HFF-Myc (cell line): ENCODE results near the gene SORT1.
"Not testable (repeated sequence)": the region's sequence is repeated elsewhere in the genome, so short reads cannot be mapped to it uniquely, and the experiment has no call there.

Source experiments
- DNase-seq: peaks from one replicate; pipeline ENCODE4 v3.0.0-alpha.2; 2011; ENCODE audit warnings: low read depth; ENCODE audit errors: extremely low read depth
- H3K4me3 ChIP-seq: replicated peaks from 2 replicates; pipeline ENCODE4 v1.5.1; 2011; ENCODE audit warnings: low read depth, mild to moderate bottlenecking, control low read depth, low read length
- CTCF ChIP-seq: IDR thresholded peaks from 2 replicates; pipeline ENCODE4 v1.5.1; 2012; ENCODE audit warnings: mild to moderate bottlenecking, low read depth, low read length, control low read depth; ENCODE audit errors: missing control alignments

SORT1 gene

GRCh38 chr1:109294481-109294880 lies 103.2 kb downstream of the SORT1 start:
- no peak for DNase-seq

DNA sequence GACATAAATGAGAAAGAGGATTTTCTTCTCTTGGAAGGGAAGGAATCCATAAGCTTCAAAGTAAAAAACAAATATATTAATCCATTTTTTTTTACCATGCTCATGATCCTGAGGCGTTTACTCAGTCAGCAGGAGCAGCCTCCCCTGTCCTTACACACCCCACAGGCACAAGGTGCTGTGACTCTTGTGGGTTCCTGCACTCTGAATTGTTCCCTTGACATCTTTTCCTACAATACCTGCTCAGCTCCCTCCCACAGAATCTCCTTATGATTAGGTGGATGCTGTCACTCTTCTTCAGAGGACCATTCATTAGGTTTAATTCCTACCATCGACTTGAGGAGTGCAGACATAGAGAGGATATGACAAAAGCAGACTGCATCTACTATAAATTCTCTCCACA lies 104.7 kb downstream of the SORT1 start:
- DNase-seq: no peak
- H3K4me3 ChIP-seq: no peak overlapping the region
- no peak for TF ChIP-seq CTCF

More at GRCh38 chr1:109294481-109294880, 103.2 kb downstream of the SORT1 start:
- H3K4me3 ChIP-seq: no peak overlapping the region
- no peak for TF ChIP-seq CTCF

DNA sequence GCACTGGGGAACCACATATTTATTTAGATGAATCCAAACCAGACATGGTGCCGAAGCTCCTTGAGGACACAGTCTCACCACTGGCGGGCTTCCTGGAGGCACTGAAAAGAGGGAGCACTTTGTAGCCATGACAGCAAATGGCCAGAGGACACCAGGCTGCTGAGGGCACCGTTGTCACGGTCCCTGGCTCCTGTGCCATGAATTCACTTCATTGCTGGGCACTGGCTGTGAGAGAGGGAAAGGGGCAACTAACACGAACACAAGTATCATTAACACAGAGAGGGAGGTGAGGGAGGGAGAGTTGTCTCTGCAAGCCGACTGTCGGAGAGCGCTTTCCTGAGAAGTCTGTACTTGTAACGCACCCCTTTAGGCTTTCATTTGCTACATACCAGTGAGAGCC lies 105.4 kb downstream of the SORT1 start:
- TF ChIP-seq CTCF: no peak

GRCh38 chr1:109290998-109291397 lies 106.7 kb downstream of the SORT1 start:
- no peak for TF ChIP-seq CTCF
- DNase-seq: no peak
- no peak overlapping the region for H3K4me3 ChIP-seq

More for the DNA sequence above, 105.4 kb downstream of the SORT1 start:
- H3K4me3 ChIP-seq: no peak overlapping the region
- no peak for DNase-seq

DNA sequence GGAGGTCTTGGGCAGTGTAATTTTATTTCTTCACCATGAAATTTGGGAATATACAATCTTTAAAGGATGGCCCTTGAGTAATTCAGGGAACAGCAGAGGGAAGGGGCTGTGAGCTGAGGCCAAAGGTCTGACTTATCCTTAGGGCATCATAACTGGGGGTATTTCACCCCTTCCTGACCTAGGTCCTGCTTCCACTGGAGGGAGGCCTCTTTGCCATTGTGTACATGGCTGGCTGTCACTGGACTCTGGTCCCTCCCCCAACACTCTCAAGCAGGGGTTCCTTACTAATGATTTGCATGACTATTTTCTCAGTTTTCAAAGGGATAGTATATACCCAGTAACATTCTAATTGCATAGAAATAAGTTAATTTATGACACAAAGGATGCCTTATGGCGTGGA lies 107.6 kb downstream of the SORT1 start:
- no peak for TF ChIP-seq CTCF
- H3K4me3 ChIP-seq: no peak overlapping the region
- no peak for DNase-seq

DNA sequence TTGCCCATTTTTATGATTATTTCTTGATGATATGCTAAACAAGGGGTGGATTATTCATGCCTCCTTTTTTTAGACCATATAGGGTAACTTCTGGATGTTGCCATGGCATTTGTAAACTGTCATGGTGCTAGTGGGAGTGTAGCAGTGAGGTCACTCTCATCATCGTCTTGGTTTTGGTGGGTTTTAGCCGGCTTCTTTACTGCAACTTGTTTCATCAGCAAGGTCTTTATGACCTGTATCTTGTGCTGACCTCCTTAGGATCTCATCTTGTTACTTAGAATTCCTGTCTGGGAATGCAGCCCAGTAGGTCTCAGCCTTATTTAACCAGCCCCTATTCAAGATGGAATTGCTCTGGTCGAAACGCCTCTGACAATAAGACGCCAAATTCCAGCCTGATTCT lies 111.0 kb downstream of the SORT1 start:
- not testable (repeated sequence) for H3K4me3 ChIP-seq

DNA sequence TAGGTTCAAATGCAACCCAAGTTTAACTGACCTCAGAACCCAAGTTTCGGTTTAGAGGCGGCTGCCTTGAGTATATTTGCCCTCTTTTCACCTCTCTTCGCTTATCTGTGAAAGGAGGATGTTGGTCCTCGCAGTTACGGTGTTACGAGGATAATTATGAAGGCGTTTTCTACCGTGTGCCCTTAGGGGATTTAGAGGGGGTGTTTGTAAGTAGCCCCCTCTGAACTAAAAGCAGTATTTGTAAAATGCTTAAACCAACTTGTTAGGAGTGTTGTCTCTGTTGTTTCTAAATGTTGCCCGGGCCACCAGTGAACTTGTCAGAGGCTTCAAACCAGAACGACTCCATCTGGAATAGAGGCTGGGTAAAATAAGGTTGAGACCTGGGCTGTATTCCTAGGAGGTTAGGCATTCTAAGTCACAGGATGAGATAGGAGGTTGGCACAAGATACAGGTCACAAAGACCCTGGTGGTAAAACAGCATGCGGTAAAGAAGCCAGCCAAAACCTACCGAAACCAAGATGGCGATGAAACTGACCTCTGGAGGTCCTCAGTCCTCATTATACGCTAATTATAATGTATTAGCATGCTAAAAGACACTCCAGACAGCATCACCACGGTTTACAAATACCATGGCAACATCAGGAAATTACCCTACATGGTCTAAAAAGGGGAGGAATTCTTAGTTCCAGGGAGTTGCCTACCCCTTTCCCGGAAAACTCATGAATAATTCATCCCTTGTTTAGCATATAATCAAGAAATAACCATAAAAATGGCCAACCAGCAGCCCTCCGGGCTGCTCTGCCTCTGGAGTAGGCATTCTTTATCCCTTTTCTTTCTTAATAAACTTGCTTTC lies 113.7 kb downstream of the SORT1 start:
- no peak for TF ChIP-seq CTCF
- DNase-seq: no peak
- H3K4me3 ChIP-seq: peak overlapping the region; percentile 85

More for the DNA sequence above, 111.0 kb downstream of the SORT1 start:
- DNase-seq: not testable (repeated sequence)
